Activated B cell treated with CpG ODN at 0.5 μM for 24 hours (primary cell): ENCODE results near the gene MAST1. TPM values are rescaled to one million over a fixed set of nuclear protein-coding genes. Genes with fewer than 3 reads are reported as not detected.
A peak's percentile ranks its signal among the peaks of the same experiment; 100 is the strongest.

Experiments used
- ATAC-seq: fragments of 200-7000 bp; cut with Tn5 transposase; one replicate; pipeline ENCODE4 v1.10.0; 2021; ENCODE audit warnings: low read depth, mild to moderate bottlenecking, moderate library complexity
- CTCF ChIA-PET: fragments of 350-600 bp; sonication (Branson Sonifier 250); formaldehyde crosslinking; loops from one replicate; lab custom pipeline; 2021; ENCODE audit warnings: antibody characterized with exemption; lab: Charles Lee
- POLR2A ChIA-PET: fragments of 350-600 bp; sonication (Branson Sonifier 250); formaldehyde crosslinking; loops from one replicate; lab custom pipeline; 2021; ENCODE audit warnings: antibody characterized with exemption; lab: Charles Lee
- DNase-seq: peaks from one replicate; pipeline ENCODE4 v3.0.0; 2022
- H3K27ac Mint-ChIP-seq: one replicate; pipeline ENCODE4 v1.8.0; 2020; ENCODE audit warnings: mixed read lengths
- H3K27me3 Mint-ChIP-seq: one replicate; pipeline ENCODE4 v1.8.0; 2021; ENCODE audit warnings: mixed read lengths
- H3K36me3 Mint-ChIP-seq: one replicate; pipeline ENCODE4 v1.8.0; 2021; ENCODE audit warnings: low read depth, mixed read lengths
- H3K4me1 Mint-ChIP-seq: one replicate; pipeline ENCODE4 v1.8.0; 2021; ENCODE audit warnings: mixed read lengths
- H3K4me3 Mint-ChIP-seq: one replicate; pipeline ENCODE4 v1.8.0; 2020; ENCODE audit warnings: mild to moderate bottlenecking, mixed read lengths
- H3K9me3 Mint-ChIP-seq: one replicate; pipeline ENCODE4 v1.8.0; 2020; ENCODE audit warnings: mixed read lengths
- intact Hi-C: fragments of 100-400 bp; cut with micrococcal nuclease; formaldehyde crosslinking; loops from one replicate; pipeline ENCODE4 v1.15.1; 2024
- total RNA-seq: library from RNA; stranded (reverse); gene quantifications from 2 replicates; pipeline ENCODE4 v1.2.3, GENCODE V29; 2022
- TF ChIP-seq, protein P1 (sequence below): fragments of 200-600 bp; IDR thresholded peaks from one replicate; pipeline ENCODE4 v1.8.0; 2022; ENCODE audit warnings: antibody characterized with exemption, mild to moderate bottlenecking

The MAST1 gene
- total RNA-seq, 1 donor from 2014 or later, result 0.20 TPM

- Mint-ChIP-seq H3K27ac (peak overlapping the region; percentile 18), H3K4me1 (peaks cover 43% of the 10 kb centered on the region), H3K36me3 (no peaks in the 10 kb centered on the region), H3K27me3 (peaks cover 65% of the 10 kb centered on the region), H3K9me3 (no peaks in the 10 kb centered on the region), H3K4me3 (peak overlapping the region; percentile 32)
- intact Hi-C loops, result loop anchor here (5.0 kb wide), 1 partner anchor 263 kb away; the partner anchor contains the start of gene LYL1
- no peak for DNase-seq
- TF ChIP-seq, protein P1, sequence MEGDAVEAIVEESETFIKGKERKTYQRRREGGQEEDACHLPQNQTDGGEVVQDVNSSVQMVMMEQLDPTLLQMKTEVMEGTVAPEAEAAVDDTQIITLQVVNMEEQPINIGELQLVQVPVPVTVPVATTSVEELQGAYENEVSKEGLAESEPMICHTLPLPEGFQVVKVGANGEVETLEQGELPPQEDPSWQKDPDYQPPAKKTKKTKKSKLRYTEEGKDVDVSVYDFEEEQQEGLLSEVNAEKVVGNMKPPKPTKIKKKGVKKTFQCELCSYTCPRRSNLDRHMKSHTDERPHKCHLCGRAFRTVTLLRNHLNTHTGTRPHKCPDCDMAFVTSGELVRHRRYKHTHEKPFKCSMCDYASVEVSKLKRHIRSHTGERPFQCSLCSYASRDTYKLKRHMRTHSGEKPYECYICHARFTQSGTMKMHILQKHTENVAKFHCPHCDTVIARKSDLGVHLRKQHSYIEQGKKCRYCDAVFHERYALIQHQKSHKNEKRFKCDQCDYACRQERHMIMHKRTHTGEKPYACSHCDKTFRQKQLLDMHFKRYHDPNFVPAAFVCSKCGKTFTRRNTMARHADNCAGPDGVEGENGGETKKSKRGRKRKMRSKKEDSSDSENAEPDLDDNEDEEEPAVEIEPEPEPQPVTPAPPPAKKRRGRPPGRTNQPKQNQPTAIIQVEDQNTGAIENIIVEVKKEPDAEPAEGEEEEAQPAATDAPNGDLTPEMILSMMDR, result no peak
- no peak for ATAC-seq
- ChIA-PET CTCF (no interaction called here), POLR2A (no interaction called here)
Observed at GRCh38 chr19:12838886-12839756, 806 bp downstream of the MAST1 start.

DNA sequence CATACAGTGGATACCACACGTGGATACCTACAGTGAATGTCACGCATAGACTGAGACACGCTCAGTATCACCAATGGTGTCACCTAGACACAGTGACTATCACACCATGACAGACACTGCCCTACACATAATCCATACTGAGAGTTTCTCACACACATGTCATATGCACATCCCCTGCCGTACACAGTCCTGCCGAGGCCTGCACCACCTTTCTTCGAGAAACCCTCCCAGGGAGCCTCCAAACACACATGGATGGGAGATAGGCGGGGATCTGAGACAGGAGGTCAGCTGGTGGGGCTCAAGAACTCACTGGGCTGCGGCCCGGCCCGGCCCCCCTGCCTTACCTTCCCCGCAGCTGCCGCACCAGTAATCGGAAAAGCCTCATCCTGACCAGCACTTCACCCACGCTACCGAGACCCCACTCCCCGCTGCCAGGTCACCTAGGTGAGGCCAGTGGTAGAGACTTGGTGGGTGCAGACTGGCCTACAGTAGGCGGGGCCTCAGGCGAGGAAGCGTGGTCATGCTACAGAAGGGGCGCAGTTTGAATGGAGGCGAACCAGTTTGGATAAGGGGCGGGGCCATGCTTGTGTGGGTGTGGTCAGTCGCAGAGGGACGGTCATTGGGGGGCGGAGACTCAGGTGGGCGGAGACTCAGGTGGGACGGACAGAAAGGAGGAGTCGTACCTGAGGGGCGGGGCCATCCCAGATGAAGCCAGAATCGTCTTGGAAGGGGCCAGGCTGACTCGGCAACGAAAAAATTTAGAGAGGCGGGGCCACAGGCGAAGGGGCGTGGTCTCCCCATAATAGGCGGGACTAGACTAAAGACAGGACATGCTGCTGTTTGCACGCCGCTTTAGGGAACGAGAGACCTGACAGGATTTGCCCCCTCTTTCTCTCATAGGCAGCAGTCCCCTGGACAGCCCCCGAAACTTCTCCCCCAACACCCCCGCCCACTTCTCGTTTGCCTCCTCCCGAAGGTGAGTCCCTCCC lies 2.1 kb downstream of the MAST1 start:
- POLR2A ChIA-PET, result no interaction called here
- H3K9me3 Mint-ChIP-seq, result no peaks in the 10 kb centered on the region
- intact Hi-C loops, result no loop called here
- no peak overlapping the region for H3K4me3 Mint-ChIP-seq
- CTCF ChIA-PET, result no interaction called here
- no peaks in the 10 kb centered on the region for H3K36me3 Mint-ChIP-seq
- H3K4me1 Mint-ChIP-seq, result peaks cover 36% of the 10 kb centered on the region
- ATAC-seq (peak; percentile 40), DNase-seq (no peak)
- no peak overlapping the region for H3K27ac Mint-ChIP-seq
- TF ChIP-seq, protein P1, result no peak
- H3K27me3 Mint-ChIP-seq, result peaks cover 63% of the 10 kb centered on the region

GRCh38 chr19:12841094-12841493 lies 2.8 kb downstream of the MAST1 start:
- H3K27ac Mint-ChIP-seq, result no peak overlapping the region
- ChIA-PET CTCF (no interaction called here), POLR2A (no interaction called here)
- peak overlapping the region; percentile 17 for H3K4me3 Mint-ChIP-seq
- no peaks in the 10 kb centered on the region for H3K9me3 Mint-ChIP-seq
- intact Hi-C loops, result no loop called here
- peaks cover 63% of the 10 kb centered on the region for H3K27me3 Mint-ChIP-seq
- DNase-seq, result no peak
- H3K36me3 Mint-ChIP-seq, result no peaks in the 10 kb centered on the region
- TF ChIP-seq, protein P1, result no peak
- ATAC-seq, result no peak
- H3K4me1 Mint-ChIP-seq, result peaks cover 36% of the 10 kb centered on the region

- intact Hi-C loops, result no loop called here
- no peak overlapping the region for H3K27ac Mint-ChIP-seq
- peaks cover 55% of the 10 kb centered on the region for H3K27me3 Mint-ChIP-seq
- H3K36me3 Mint-ChIP-seq, result no peaks in the 10 kb centered on the region
- TF ChIP-seq, protein P1, result no peak
- DNase-seq (no peak), ATAC-seq (no peak)
- H3K4me3 Mint-ChIP-seq, result no peak overlapping the region
- CTCF ChIA-PET, result no interaction called here
- H3K9me3 Mint-ChIP-seq, result no peaks in the 10 kb centered on the region
- POLR2A ChIA-PET, result no interaction called here
- peaks cover 37% of the 10 kb centered on the region for H3K4me1 Mint-ChIP-seq
Observed at GRCh38 chr19:12842511-12842910, 4.2 kb downstream of the MAST1 start.
